OCI-LY1 (cell line): ENCODE measurements around the gene AHSP.

Experiments
- CTCF ChIP-seq: fragments of 200-600 bp; sonication (generic), shearing (Covaris generic); IDR thresholded peaks from 2 replicates; pipeline ENCODE4 v1.5.1; 2017; ENCODE audit warnings: mild to moderate bottlenecking, antibody characterized with exemption, low read length, moderate library complexity, mixed read lengths
- EZH2 ChIP-seq: fragments of 200-600 bp; sonication (generic), shearing (Covaris generic); IDR thresholded peaks from 2 replicates; pipeline ENCODE4 v1.8.0; 2017; ENCODE audit warnings: borderline replicate concordance, mixed run types, mild to moderate bottlenecking, antibody characterized with exemption, low read length, moderate library complexity, mixed read lengths

- TF ChIP-seq CTCF (no peak), EZH2 (no peak)
Measured at GRCh38 chr16:31542763-31543162, 15.1 kb downstream of the AHSP start.
